GM11168 (cell line): ENCODE results near the gene SYT13.

Source experiments
- in situ Hi-C: fragments of 300-500 bp; cut with MboI; formaldehyde crosslinking; loops from one replicate; pipeline ENCODE4 v1.12.0; 2022; ENCODE audit warnings: low sequenced_read_pairs; ENCODE audit not compliant: unreplicated experiment

The SYT13 gene

GRCh38 chr11:45280449-45280848 is 5.7 kb downstream of the SYT13 start:
- in situ Hi-C loops = no loop called here

DNA sequence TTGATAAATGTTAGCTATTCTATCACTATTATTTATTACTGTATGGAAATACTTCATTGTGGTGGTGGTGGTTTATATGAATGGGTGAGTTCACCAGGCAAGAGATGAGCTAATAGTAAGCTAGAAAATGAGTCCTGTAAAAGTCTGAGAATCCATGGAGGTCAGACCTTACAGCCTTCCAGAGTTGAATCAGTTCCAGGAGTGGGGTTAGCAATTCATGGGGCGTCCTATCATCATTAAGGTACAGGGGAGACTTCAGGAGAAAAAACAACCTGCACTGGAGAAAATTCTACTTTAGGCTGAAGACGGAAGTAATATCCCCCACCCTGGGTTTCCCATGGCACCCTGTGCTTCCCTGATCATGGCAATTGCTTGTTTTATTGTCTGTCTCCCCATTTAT is 6.5 kb downstream of the SYT13 start:
- in situ Hi-C loops = loop anchor here (10.0 kb wide), 1 partner anchor 45 kb away; no protein-coding TSS in a partner anchor

DNA sequence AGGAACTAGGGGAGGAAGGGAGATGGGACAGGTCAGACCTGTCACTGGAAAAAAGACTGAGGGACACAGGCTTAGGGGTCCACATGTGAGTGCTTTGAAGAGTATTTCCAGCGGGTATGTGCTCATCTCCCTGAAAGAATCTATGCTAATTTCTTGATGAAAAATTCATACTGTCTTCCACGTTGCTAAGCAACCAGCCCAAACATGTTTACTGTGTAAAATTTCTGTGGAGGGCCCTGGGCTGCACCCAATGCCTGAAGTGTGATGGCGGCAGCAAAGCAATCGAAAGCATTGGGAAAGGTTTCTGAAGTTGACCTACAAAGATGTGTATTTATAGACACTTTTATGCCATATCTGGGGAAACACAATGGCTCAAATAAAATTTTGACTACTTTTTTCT is 7.4 kb downstream of the SYT13 start:
- in situ Hi-C loops = loop anchor here (10.0 kb wide), 1 partner anchor 46 kb away; no protein-coding TSS in a partner anchor

- in situ Hi-C loops = loop anchor here (10.0 kb wide), 1 partner anchor 49 kb away; no protein-coding TSS in a partner anchor
Observed at GRCh38 chr11:45275828-45276227, 10.3 kb downstream of the SYT13 start.

GRCh38 chr11:45274206-45274605 is 11.9 kb downstream of the SYT13 start:
- in situ Hi-C loops = loop anchor here (10.0 kb wide), 1 partner anchor 51 kb away; no protein-coding TSS in a partner anchor

GRCh38 chr11:45273509-45273908 is 12.6 kb downstream of the SYT13 start:
- in situ Hi-C loops = loop anchor here (10.0 kb wide), 1 partner anchor 51 kb away; no protein-coding TSS in a partner anchor

- in situ Hi-C loops = loop anchor here (10.0 kb wide), 1 partner anchor 52 kb away; no protein-coding TSS in a partner anchor
Observed at GRCh38 chr11:45272701-45273100, 13.4 kb downstream of the SYT13 start.

DNA sequence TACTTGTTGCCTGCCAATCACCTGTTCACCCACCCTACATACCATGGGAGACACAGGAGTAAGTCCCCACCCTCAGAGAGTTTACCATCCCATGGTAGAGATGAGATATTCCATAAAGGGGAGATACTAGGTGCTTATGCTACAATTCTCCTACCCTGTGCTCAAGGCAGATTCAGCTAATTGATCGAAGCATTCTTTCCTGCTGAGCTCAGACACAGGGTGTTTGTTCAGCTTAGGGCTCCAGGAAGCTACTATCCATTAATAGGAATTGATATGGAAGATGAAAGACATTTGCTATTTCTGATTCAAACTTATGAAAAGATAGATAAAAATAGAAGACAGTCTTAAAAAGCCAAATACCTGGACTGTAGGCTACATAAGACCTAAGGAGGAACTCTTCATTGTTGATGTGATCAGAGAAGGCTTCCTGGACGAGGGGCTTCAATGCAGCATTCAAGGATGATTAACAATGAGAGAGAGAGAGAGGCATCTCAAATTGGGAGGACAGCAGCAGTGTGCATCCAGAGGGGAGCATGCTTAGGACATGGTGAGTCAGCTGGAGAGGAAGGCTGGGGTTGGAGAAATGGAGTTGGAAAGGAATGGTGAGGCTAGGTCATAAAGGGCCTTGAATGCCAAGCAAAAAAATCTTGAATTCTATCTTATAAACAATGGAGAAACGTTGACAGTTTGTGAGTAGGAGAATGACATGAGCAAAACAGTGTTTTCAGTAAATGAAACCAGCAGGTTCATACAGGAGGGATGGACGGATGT is 15.0 kb downstream of the SYT13 start:
- in situ Hi-C loops = loop anchor here (10.0 kb wide), 1 partner anchor 54 kb away; no protein-coding TSS in a partner anchor

DNA sequence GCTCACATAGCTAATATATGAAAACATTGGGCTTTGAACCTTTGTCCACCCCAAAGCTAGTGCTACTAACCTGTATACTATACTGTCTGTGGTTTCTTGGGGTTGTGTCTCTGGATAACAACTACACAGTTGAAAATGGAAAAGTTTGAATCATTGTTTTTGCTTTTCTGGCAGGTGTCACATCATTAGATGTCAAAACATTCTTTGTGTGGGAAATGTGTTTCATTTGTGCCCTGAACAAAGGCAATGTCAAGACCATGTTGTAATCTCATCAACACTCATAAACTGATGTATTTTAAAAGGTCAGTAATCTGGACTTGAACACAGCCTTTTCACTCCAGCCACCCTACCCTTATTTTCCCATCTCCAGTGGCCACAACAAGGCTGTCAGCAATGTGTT is 16.5 kb downstream of the SYT13 start:
- in situ Hi-C loops = loop anchor here (10.0 kb wide), 1 partner anchor 55 kb away; no protein-coding TSS in a partner anchor

- in situ Hi-C loops = no loop called here
Observed at GRCh38 chr11:45267652-45268299, 18.4 kb downstream of the SYT13 start.

DNA sequence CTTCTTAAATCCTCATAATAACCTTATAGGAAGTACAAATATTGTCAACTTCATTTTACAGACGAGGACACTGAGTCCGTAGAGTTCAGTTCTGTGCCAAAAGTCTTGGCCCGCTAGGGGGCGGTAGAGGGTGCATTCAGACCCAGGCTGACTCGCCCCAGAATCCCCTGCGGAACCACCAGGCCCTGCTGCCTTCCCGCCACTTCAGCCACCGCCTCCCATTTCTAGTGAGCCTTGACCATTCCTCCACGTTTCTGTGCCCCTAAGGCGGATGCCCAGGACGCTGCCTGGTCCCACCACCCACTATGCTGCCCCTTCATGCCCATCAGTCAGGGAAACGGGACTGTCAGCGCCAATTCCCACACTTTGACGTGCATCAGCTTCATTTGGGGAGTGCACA is 19.1 kb downstream of the SYT13 start:
- in situ Hi-C loops = no loop called here

- in situ Hi-C loops = no loop called here
Observed at GRCh38 chr11:45266676-45267020, 19.5 kb downstream of the SYT13 start.

GRCh38 chr11:45265969-45266675 is 20.0 kb downstream of the SYT13 start:
- in situ Hi-C loops = no loop called here

DNA sequence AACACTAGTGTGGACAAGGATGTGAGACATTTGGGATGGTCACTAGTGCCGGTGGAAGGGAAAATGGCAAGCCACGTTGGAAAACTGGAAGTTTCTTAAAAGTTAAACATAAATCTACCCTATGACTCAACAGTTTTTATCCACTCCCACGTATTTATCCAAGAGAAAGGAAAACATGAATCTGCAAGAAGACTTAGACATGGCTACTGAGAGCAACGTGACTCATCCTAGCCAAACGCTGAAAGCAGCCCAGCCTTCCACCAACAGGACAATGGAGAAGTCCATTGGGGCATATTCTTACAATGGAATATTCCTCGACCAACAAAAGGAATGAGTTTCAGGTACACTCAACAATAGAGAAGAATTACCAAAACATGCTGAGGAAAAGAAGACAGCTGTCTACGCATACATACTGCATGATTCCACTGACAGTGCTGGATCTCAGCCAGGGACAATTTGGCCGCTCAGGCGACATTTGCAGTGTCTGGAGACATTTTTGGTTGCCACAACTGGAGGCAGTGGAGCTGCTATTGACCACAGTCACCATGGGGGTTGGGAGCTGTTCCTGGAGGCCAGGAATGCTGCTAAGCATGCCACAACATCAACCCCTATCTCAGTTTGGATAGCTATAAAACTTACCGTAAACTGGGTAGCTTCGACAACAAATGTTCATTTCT is 21.2 kb downstream of the SYT13 start:
- in situ Hi-C loops = no loop called here

DNA sequence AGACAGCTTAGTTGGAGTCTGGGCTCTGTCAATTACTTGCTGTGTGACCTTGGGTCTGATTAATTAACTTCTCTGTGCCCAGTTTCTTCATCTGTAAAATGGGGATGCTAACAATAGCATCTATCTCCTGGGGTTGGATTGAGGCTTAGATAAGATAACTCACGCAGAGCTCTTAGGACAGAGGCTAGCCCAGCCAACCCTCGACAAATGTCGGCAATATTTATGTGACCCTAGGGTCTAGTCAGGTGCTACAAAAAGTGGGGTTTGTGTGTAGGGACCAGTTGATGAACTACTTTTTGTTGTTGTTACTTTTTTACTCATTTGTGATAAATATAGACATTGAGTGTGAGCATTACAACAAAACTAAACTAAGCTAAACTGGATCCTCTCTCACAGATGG is 22.4 kb downstream of the SYT13 start:
- in situ Hi-C loops = no loop called here

- in situ Hi-C loops = no loop called here
Observed at GRCh38 chr11:45262900-45263299, 23.2 kb downstream of the SYT13 start.

- in situ Hi-C loops = no loop called here
Observed at GRCh38 chr11:45260071-45260470, 26.1 kb downstream of the SYT13 start.

GRCh38 chr11:45259592-45259991 is 26.5 kb downstream of the SYT13 start:
- in situ Hi-C loops = no loop called here

DNA sequence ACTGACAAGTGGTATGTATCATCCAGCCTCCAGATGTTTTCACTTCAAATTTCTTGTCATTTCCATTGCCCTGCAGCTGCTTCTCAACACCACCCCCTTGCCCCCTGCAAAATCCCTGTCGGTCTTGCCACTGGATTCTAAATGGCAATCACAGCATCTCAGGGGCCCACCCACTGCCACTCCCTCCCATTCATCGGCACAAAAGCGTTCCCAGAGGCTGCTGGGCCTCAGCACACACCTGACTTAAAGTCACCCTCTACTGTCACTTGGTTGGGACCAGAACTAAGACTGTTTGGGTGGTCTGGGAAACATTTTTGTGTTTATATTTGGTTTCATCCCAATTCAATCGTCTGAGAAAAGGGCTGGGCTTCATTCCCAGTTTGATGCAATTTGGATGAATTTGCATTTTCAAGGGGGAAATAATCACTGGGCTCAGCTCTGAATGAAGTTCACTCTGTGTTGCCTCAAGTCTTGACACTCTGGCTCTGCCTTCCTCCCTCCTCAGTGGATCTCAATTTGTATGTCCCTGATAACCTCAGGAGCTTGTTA is 27.1 kb downstream of the SYT13 start:
- in situ Hi-C loops = no loop called here

DNA sequence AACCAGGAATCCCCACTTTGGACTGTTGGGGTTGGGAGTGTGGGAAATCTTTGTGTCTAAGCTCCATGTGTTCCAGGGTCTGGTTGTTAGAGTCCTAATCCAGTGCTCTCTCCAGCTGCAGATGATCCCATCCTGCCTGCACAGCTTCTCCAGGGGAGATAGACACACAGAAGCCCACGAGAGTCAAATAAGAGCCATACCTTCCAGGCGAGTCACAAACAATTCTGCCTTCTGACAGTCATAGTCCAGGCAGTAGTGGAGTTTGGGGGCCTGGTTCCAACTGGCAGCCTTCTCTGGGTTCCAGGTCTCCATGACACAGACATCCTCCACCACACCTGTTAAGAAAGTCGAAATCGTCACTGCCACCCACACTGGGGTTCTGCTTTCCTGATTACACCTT is 32.1 kb downstream of the SYT13 start:
- in situ Hi-C loops = no loop called here
